Measurements from ENCODE around the gene GTF2A1L.

The GTF2A1L gene

DNA sequence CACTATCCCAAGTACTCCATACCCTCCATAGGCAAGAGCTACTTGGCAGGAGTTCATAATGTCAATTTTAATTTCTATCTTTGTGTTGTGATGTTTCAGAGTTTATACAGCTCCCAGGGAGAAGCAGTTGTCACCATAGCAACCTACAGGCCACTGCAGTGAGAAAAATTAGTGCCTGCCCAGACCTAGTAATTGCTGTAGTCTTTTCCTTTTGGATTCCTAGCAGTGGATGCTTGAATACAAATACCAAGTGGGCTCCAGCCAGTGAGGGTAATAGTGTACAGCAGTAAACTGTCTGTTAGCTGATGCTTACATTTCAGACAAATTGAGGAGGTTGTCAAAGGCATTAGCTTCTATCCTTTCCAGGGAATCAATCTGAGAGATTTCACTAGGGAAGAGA is 111.2 kb downstream of the GTF2A1L start:
- H3K4me3 ChIP-seq (ENCODE audit: low read depth, low read length) = no peak overlapping the region
- TF ChIP-seq, protein P1, sequence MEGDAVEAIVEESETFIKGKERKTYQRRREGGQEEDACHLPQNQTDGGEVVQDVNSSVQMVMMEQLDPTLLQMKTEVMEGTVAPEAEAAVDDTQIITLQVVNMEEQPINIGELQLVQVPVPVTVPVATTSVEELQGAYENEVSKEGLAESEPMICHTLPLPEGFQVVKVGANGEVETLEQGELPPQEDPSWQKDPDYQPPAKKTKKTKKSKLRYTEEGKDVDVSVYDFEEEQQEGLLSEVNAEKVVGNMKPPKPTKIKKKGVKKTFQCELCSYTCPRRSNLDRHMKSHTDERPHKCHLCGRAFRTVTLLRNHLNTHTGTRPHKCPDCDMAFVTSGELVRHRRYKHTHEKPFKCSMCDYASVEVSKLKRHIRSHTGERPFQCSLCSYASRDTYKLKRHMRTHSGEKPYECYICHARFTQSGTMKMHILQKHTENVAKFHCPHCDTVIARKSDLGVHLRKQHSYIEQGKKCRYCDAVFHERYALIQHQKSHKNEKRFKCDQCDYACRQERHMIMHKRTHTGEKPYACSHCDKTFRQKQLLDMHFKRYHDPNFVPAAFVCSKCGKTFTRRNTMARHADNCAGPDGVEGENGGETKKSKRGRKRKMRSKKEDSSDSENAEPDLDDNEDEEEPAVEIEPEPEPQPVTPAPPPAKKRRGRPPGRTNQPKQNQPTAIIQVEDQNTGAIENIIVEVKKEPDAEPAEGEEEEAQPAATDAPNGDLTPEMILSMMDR (IDR thresholded peaks at IDR 0.05; ENCODE audit: borderline replicate concordance, insufficient read depth, low read depth, low read length) = no peak
